KBM-7 (cell line): Measurements from ENCODE around the gene TRIM74.
"Not testable (repeated sequence)": the region's sequence is repeated elsewhere in the genome, so short reads cannot be mapped to it uniquely, and the experiment has no call there.

Experiments used
- DNase-seq: peaks from one replicate; pipeline ENCODE4 v3.0.0-alpha.2; 2015
- in situ Hi-C: fragments of 300-500 bp; cut with MboI; formaldehyde crosslinking; loops from 2 replicates; pipeline ENCODE4 v1.14.3; 2020; ENCODE audit warnings: low sequenced_read_pairs, low pct_unique_long_range_greater_than_20kb, mixed read lengths

Gene TRIM74

GRCh38 chr7:72919256-72919775 lies 50.0 kb downstream of the TRIM74 start:
- in situ Hi-C loops = no loop called here
- DNase-seq = no peak

DNA sequence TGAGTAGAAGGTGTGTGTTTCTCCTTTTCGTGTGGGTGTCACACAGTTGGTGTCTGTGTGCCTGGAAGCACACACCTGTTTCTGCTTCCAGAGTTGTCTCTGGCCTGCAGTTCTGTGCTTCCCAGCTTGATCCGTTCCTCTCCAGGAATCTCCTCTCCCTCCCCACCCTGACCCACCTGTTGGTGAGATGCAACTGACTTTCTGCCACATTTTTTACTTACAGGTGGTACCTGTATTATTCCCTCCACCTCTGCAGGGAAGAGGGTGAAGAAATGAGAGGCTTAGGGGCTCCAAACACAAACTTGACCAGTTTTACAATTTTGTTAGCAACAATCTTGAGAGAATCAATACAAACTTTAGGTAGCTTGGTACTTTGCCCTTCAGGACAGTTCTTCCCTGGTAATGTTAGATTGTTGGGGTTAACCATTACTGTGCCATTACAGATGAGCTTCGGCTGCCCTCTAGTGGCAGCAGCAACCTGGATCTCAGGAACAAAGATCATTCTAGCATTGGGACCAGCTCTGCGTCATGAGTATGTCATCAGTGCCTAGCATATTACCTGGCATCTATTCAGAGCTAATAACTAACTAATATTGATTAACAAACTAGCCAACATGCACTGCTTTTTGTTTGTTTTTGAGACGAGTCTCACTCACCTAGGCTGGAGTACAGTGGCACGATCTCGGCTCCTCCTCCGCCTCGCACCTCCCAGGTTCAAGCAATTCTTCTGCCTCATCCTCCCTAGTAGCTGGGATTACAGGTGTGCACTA lies 54.3 kb downstream of the TRIM74 start:
- DNase-seq = peak; percentile 54
- in situ Hi-C loops = not testable (repeated sequence)

GRCh38 chr7:72913750-72914149 lies 55.5 kb downstream of the TRIM74 start:
- in situ Hi-C loops, DNase-seq: not testable (repeated sequence)

GRCh38 chr7:72911395-72911794 lies 57.9 kb downstream of the TRIM74 start:
- DNase-seq, in situ Hi-C loops: not testable (repeated sequence)
